Measurements from ENCODE around the gene FBXL14. TPM values are rescaled to one million over a fixed set of nuclear protein-coding genes. Genes with fewer than 3 reads are reported as not detected.

Gene FBXL14
- total and polyA plus RNA-seq, 8 donors: 3.2 to 14.2 (median 8.7) TPM

DNA sequence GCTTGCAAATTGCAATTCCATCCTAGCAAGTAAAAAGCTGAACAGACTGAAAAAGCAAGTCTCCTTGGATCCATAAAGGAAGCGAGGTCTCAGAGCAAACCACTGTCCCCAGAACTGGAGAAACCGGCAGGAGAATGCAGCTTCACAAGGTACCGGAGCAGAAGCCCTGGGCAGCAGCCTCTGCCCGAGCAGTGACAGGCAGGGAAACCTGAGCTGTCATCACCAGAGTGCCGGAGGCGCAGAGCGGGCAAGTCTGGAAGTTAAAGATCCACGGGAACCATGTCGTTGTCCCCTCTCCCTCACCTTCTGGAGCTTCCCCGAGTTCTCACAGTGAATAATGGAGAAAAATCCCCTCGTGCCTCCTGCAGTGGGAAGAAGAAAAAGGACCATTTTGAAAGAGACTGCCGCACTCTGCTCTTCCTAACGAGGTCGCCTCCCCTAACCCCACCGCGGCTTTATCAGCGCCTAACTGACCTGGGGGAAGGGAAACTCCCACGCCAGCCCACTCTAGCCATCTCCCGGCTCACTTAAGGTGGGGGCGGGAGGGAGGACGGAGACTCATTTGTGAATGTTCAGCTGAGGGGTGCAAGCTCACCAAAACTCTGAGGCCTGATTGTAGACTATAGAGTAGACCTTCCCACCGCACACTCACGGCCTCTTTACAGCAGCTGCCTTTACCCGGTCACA is 27.8 kb downstream of the FBXL14 start:
- TF ChIP-seq, protein P1, sequence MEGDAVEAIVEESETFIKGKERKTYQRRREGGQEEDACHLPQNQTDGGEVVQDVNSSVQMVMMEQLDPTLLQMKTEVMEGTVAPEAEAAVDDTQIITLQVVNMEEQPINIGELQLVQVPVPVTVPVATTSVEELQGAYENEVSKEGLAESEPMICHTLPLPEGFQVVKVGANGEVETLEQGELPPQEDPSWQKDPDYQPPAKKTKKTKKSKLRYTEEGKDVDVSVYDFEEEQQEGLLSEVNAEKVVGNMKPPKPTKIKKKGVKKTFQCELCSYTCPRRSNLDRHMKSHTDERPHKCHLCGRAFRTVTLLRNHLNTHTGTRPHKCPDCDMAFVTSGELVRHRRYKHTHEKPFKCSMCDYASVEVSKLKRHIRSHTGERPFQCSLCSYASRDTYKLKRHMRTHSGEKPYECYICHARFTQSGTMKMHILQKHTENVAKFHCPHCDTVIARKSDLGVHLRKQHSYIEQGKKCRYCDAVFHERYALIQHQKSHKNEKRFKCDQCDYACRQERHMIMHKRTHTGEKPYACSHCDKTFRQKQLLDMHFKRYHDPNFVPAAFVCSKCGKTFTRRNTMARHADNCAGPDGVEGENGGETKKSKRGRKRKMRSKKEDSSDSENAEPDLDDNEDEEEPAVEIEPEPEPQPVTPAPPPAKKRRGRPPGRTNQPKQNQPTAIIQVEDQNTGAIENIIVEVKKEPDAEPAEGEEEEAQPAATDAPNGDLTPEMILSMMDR (IDR thresholded peaks at IDR 0.05): no peak
- H3K4me3 ChIP-seq: no peak overlapping the region
- DNase-seq: no peak
- WGBS, 2 donors: 84 to 87% methylated on average over 24 of the region's 24 CpGs
- H3K9me3 ChIP-seq: no peaks in the 10 kb centered on the region
- H3K27ac ChIP-seq: no peak overlapping the region
- FAIRE-seq: no peak
- no peaks in the 10 kb centered on the region for H3K36me3 ChIP-seq
- intact Hi-C loops (cut with DNase I): no loop called here
- no peak for ATAC-seq
- H3K27me3 ChIP-seq: no peaks in the 10 kb centered on the region
- H3K4me1 ChIP-seq: no peaks in the 10 kb centered on the region

DNA sequence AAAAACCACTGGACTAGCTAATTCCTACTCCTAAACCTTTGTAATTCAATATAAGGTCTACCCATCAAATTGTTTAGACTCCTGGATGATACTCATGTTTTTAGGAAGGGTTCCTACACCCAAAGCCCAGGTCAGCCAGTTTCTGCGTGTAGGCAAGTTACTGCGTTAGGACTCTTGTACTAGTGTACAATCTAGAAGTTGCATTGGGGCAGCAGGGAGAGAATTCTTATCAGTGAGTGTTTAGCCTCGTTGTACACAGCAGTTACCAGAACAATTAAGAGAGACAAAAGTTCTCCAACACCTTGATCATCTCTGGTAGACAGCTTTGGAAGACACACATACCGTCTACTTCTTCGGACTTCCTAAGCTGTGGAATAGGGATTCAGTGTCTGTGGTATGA is 29.2 kb downstream of the FBXL14 start:
- FAIRE-seq (no peak), ATAC-seq (no peak), DNase-seq (no peak)
- no peaks in the 10 kb centered on the region for H3K36me3 ChIP-seq
- WGBS, 2 donors: 91 to 92% methylated on average over 5 of the region's 5 CpGs
- H3K27ac ChIP-seq: no peak overlapping the region
- no peak overlapping the region for H3K4me3 ChIP-seq
- intact Hi-C loops (cut with DNase I): no loop called here
- TF ChIP-seq, protein P1 (IDR thresholded peaks at IDR 0.05): no peak
- no peaks in the 10 kb centered on the region for H3K27me3 ChIP-seq
- no peaks in the 10 kb centered on the region for H3K4me1 ChIP-seq
- no peaks in the 10 kb centered on the region for H3K9me3 ChIP-seq

DNA sequence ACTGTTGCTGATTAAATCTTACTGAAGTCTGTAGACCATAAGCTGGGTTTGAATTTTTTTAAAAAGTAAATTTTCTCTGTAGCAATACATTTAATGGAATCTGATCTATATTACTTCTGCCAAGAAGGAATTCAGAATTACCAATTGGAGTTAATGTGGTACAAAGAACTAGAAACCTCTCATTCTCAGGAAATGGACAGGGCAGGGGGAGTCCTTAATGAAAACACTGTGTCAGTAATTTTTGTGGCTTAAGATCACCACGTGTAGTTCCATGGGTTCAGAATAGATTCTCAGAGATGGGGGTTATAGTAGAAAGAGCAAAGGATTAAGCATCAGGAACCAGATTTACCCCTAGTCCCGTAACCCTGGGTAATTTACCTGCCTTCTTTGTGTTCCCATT is 30.3 kb downstream of the FBXL14 start:
- TF ChIP-seq, protein P1 (IDR thresholded peaks at IDR 0.05): no peak
- DNase-seq (no peak), FAIRE-seq (no peak), ATAC-seq (no peak)
- Histone ChIP-seq H3K9me3 (no peaks in the 10 kb centered on the region), H3K27ac (no peak overlapping the region), H3K36me3 (no peaks in the 10 kb centered on the region), H3K4me1 (no peaks in the 10 kb centered on the region), H3K4me3 (no peak overlapping the region), H3K27me3 (no peaks in the 10 kb centered on the region)
- intact Hi-C loops (cut with DNase I): no loop called here
- 86 to 88% methylated on average over 2 of the region's 2 CpGs for WGBS, 2 donors

DNA sequence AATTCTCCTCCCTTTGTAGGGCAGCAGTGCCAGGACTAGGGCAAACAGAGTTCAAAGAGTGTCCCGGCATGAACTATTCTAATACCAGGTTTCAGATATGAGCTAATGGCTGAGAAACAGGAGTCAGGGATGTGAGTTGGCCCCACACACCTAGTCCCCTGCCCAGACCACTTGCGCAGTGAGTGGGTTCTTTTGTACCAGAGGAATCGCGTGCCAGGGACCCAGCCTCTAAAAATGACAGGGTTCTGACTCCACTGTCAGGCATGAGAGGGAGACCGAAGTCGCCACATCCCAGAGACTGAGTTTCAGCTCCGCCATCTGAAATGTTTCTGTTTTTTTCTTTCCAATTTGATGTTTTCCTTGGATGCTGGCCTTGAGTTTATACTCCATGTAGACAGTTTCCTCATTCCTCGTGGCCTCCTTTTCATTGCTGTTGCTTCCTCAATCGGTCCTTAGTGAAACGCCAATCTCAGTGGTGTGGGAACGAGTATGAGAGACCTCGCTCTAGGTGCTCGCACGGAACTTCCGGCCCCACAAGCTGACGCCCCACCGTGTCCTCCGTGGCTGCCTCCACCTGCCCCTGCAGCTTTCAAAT is 31.5 kb downstream of the FBXL14 start:
- H3K9me3 ChIP-seq: no peaks in the 10 kb centered on the region
- FAIRE-seq (no peak), ATAC-seq (peak in 3 of 4 donors; percentile 33 to 40 (median 35)), DNase-seq (no peak)
- H3K27ac ChIP-seq: no peak overlapping the region
- no peak overlapping the region for H3K4me3 ChIP-seq
- H3K4me1 ChIP-seq: no peaks in the 10 kb centered on the region
- TF ChIP-seq, protein P1 (IDR thresholded peaks at IDR 0.05): no peak
- H3K27me3 ChIP-seq: no peaks in the 10 kb centered on the region
- intact Hi-C loops (cut with DNase I): no loop called here
- H3K36me3 ChIP-seq: no peaks in the 10 kb centered on the region
- WGBS, 2 donors: 77 to 81% methylated on average over 18 of the region's 18 CpGs

DNA sequence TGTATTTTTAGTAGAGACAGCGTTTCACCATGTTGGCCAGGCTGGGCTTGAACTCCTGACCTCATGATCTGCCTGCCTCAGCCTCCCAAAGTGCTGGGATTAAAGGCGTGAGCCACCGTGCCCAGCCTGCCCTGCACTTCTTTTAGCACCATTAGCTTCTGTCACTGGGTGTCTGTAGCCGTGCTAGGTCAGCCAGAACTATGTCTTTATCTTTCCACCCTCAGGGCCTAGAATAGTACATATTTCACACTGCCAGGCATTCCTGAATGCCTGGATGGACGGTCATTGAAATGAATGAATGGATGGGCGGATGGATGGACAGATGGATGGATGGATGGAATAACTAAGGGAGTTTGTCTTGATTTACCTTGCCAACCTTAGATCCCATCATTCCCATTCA is 33.7 kb downstream of the FBXL14 start:
- intact Hi-C loops (cut with DNase I): no loop called here
- FAIRE-seq (no peak), DNase-seq (no peak), ATAC-seq (no peak)
- Histone ChIP-seq H3K9me3 (no peaks in the 10 kb centered on the region), H3K27ac (no peak overlapping the region), H3K4me3 (no peak overlapping the region), H3K4me1 (no peaks in the 10 kb centered on the region), H3K27me3 (no peaks in the 10 kb centered on the region), H3K36me3 (no peaks in the 10 kb centered on the region)
- 91 to 94% methylated on average over 6 of the region's 6 CpGs for WGBS, 2 donors
- TF ChIP-seq, protein P1 (IDR thresholded peaks at IDR 0.05): no peak
